Ovary (tissue), 9 donors: Measurements from ENCODE around the gene NR4A3. TPM values are rescaled to one million over a fixed set of nuclear protein-coding genes. Genes with fewer than 3 reads are reported as not detected.

Source experiments
- DNase-seq, 5 donors: peaks; one replicate each; pipeline ENCODE4 v3.0.0-alpha.2; 2019 to 2020
- H3K27ac ChIP-seq, 2 donors: fragments of 200-600 bp; one replicate each; pipeline versions ENCODE4 v1.5.1 to v1.8.0; 2019 to 2022
- H3K27me3 ChIP-seq: fragments of 200-600 bp; one replicate; pipeline ENCODE4 v1.8.0; 2022
- H3K36me3 ChIP-seq: fragments of 200-600 bp; sonication (generic); one replicate; pipeline ENCODE4 v1.5.1; 2019
- H3K4me1 ChIP-seq: one replicate; pipeline ENCODE4 v1.8.1; 2013; ENCODE audit warnings: mild to moderate bottlenecking, moderate library complexity; ENCODE audit not compliant: insufficient read depth
- H3K4me3 ChIP-seq: fragments of 200-600 bp; sonication (generic); one replicate; pipeline ENCODE4 v1.5.1; 2017
- H3K9me3 ChIP-seq, 2 donors: fragments of 200-600 bp in 1 of 2; sonication (generic) in 1 of 2; one replicate each; pipeline versions ENCODE4 v1.5.1 to v1.8.1; 2013 to 2019; ENCODE audit warnings: mild to moderate bottlenecking in 1 of 2, moderate library complexity in 1 of 2
- CTCF ChIP-seq, 3 donors: fragments of 450-650 bp in 2 of 3; fragments of 200-600 bp in 1 of 3; IDR thresholded peaks; one replicate each; pipeline versions ENCODE4 v1.5.1 to v1.8.0; 2016 to 2022; ENCODE audit warnings: antibody characterized with exemption in 3 of 3, mild to moderate bottlenecking in 1 of 3
- EP300 ChIP-seq: sonication (generic); formaldehyde crosslinking; IDR thresholded peaks from one replicate; pipeline ENCODE4 v1.6.1; 2017; ENCODE audit warnings: antibody characterized with exemption
- POLR2A ChIP-seq: fragments of 450-650 bp; IDR thresholded peaks from one replicate; pipeline ENCODE4 v1.6.1; 2017; ENCODE audit warnings: antibody characterized with exemption, mild to moderate bottlenecking, moderate library complexity
- WGBS, 3 donors: extraction: QIAGEN DNeasy Blood & Tissue Kit in 1 of 3; methylation state at CpG; one replicate each; pipeline versions ENCODE4 v1.1.5 to v1.1.7; 2013 to 2017; 5-methylcytosine and 5-hydroxymethylcytosine counted together
- intact Hi-C, 4 donors: fragments of 100-400 bp; cut with DNase I; formaldehyde crosslinking; loops; one replicate each; pipeline versions ENCODE4 v1.11.0 to v1.15.1; 2022 to 2023
- polyA plus RNA-seq, 2 donors: library from polyadenylated mRNA; stranded (reverse); fragments of 200-250 nt in 1 of 2; fragments of 350-450 nt in 1 of 2; fragmentation: Illumina TruSeq in 1 of 2; extraction: RNeasy Lipid Tissue Mini Kit (QIAGEN cat#74804) in 1 of 2; gene quantifications; one replicate each; pipeline ENCODE4 v1.2.3, GENCODE V29; 2013 to 2014
- total RNA-seq, 7 donors: library from RNA; depleted of rRNA in 2 of 7; stranded (reverse); fragments of >200 nt in 2 of 7; fragmentation: NEBNext Ultra II Directional in 3 of 7; extraction: Animal tissue kit (Norgen Biotek cat#: 25700) in 3 of 7; gene quantifications; one replicate each; pipeline versions ENCODE4 v1.1.0 to v1.2.4, GENCODE V29; 2016 to 2023
- donor health status: DM: no; HTN: no; CAD: no; lungs with moderate emphysema.
- donor health status: DM: no; HTN: no; CAD: no.
- donor health status: Bipolar disorder and iron deficiency.
- donor health status: DM: yes; HTN: yes; CAD: no.
- donor health status: DM: no; HTN: no; CAD: no.
- donor health status: DM: yes; HTN: yes; CAD: no.

Gene NR4A3
- total and polyA plus RNA-seq, 9 donors: 2.8 to 177 (median 29.2) TPM

GRCh38 chr9:99833735-99834134, 12.1 kb downstream of the NR4A3 start:
- no peak for DNase-seq
- TF ChIP-seq POLR2A (no peak), CTCF (IDR thresholded peaks at IDR 0.05) (no peak), EP300 (no peak)
- Histone ChIP-seq H3K27me3 (no peaks in the 10 kb centered on the region), H3K27ac (no peak overlapping the region), H3K4me1 (no peaks in the 10 kb centered on the region), H3K36me3 (no peaks in the 10 kb centered on the region), H3K9me3 (no peaks in the 10 kb centered on the region), H3K4me3 (no peak overlapping the region)
- WGBS, 3 donors: 91 to 95% (median 91%) methylated on average over 4 of the region's 4 CpGs
- intact Hi-C loops: no loop called here

GRCh38 chr9:99834474-99834873, 12.8 kb downstream of the NR4A3 start:
- Histone ChIP-seq H3K9me3 (no peaks in the 10 kb centered on the region), H3K27me3 (no peaks in the 10 kb centered on the region), H3K36me3 (no peaks in the 10 kb centered on the region), H3K4me3 (no peak overlapping the region), H3K27ac (no peak overlapping the region), H3K4me1 (no peaks in the 10 kb centered on the region)
- intact Hi-C loops: no loop called here
- DNase-seq: no peak
- TF ChIP-seq POLR2A (no peak), CTCF (IDR thresholded peaks at IDR 0.05) (no peak), EP300 (no peak)
- 88 to 96% (median 94%) methylated on average over 3 of the region's 3 CpGs for WGBS, 3 donors

GRCh38 chr9:99835142-99835541, 13.5 kb downstream of the NR4A3 start:
- no peaks in the 10 kb centered on the region for H3K27me3 ChIP-seq
- intact Hi-C loops: no loop called here
- TF ChIP-seq CTCF (IDR thresholded peaks at IDR 0.05) (no peak), POLR2A (no peak), EP300 (no peak)

GRCh38 chr9:99835581-99835980, 13.9 kb downstream of the NR4A3 start:
- TF ChIP-seq POLR2A (no peak), EP300 (no peak), CTCF (IDR thresholded peaks at IDR 0.05) (no peak)
- intact Hi-C loops: no loop called here
- no peaks in the 10 kb centered on the region for H3K9me3 ChIP-seq
- H3K27ac ChIP-seq: no peak overlapping the region
- H3K27me3 ChIP-seq: no peaks in the 10 kb centered on the region
- DNase-seq: no peak
- H3K4me1 ChIP-seq: no peaks in the 10 kb centered on the region
- H3K36me3 ChIP-seq: no peaks in the 10 kb centered on the region
- H3K4me3 ChIP-seq: no peak overlapping the region

More at GRCh38 chr9:99835142-99835541, 13.5 kb downstream of the NR4A3 start:
- Histone ChIP-seq H3K36me3 (no peaks in the 10 kb centered on the region), H3K4me3 (no peak overlapping the region), H3K27ac (no peak overlapping the region), H3K9me3 (no peaks in the 10 kb centered on the region), H3K4me1 (no peaks in the 10 kb centered on the region)
- DNase-seq: no peak

- H3K9me3 ChIP-seq: no peaks in the 10 kb centered on the region
- H3K27me3 ChIP-seq: no peaks in the 10 kb centered on the region
- H3K4me3 ChIP-seq: no peak overlapping the region
- 82 to 93% (median 89%) methylated on average over 1 of the region's 1 CpG for WGBS, 3 donors
- TF ChIP-seq POLR2A (no peak), EP300 (no peak), CTCF (IDR thresholded peaks at IDR 0.05) (no peak)
- no peaks in the 10 kb centered on the region for H3K36me3 ChIP-seq
- no peak overlapping the region for H3K27ac ChIP-seq
- no peak for DNase-seq
- intact Hi-C loops: no loop called here
- no peaks in the 10 kb centered on the region for H3K4me1 ChIP-seq
Measured at GRCh38 chr9:99840072-99840471, 18.4 kb downstream of the NR4A3 start.
